WTC11 (cell line): ENCODE data around the gene CDK6.

Experiments
- ATF1 ChIP-seq: sonication (generic); formaldehyde crosslinking; IDR thresholded peaks from 2 replicates; pipeline ENCODE4 v1.8.1; 2023; ENCODE audit warnings: mild to moderate bottlenecking, moderate library complexity, missing genetic modification reagents
- FOXP1 ChIP-seq: sonication (generic); formaldehyde crosslinking; IDR thresholded peaks from 2 replicates; pipeline ENCODE4 v1.8.0; 2022; ENCODE audit warnings: missing genetic modification reagents, mild to moderate bottlenecking, moderate library complexity, borderline replicate concordance
- NR1H2 ChIP-seq: sonication (generic); formaldehyde crosslinking; IDR thresholded peaks from 2 replicates; pipeline ENCODE4 v1.9.0; 2021; ENCODE audit warnings: mild to moderate bottlenecking, moderate library complexity, missing genetic modification reagents
- RELA ChIP-seq: sonication (generic); formaldehyde crosslinking; IDR thresholded peaks from 2 replicates; pipeline ENCODE4 v1.8.1; 2022; ENCODE audit warnings: missing genetic modification reagents, mild to moderate bottlenecking, borderline replicate concordance
- TF ChIP-seq, protein P1 (sequence below): sonication (generic); formaldehyde crosslinking; IDR thresholded peaks from 2 replicates; pipeline ENCODE4 v1.8.0; 2023; ENCODE audit warnings: missing genetic modification reagents
- TF ChIP-seq, protein P2 (sequence below): fragments of 250-450 bp; sonication (Bioruptor Pico); IDR thresholded peaks from 2 replicates; pipeline ENCODE4 v2.1.2; 2022; ENCODE audit warnings: mild to moderate bottlenecking, moderate library complexity
- TF ChIP-seq, protein P3 (sequence below): fragments of 200-600 bp; IDR thresholded peaks from 2 replicates; pipeline ENCODE4 v1.8.0; 2022; ENCODE audit warnings: antibody characterized with exemption

DNA sequence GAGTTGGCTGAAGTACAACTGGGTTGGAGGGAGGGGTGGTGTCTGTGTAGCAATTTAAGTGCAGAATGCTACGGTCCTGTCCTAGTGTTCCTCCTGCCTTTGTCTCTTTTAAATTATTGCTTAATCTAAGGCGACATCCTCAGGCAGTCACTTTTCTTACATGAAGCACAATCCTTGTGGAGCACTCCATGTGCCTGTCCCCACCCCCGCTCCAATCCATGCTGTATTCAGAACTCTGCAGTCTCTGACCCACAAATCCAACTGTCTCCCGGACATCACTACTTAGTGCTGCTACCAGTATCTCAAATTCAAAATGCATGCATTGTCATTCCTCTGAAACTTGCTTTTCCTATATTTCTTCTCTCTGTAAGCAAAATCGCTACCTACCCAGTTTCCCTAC, 154.7 kb downstream of the CDK6 start:
- TF ChIP-seq, protein P1, sequence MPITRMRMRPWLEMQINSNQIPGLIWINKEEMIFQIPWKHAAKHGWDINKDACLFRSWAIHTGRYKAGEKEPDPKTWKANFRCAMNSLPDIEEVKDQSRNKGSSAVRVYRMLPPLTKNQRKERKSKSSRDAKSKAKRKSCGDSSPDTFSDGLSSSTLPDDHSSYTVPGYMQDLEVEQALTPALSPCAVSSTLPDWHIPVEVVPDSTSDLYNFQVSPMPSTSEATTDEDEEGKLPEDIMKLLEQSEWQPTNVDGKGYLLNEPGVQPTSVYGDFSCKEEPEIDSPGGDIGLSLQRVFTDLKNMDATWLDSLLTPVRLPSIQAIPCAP (CRISPR knock-in tag), result no peak
- TF ChIP-seq RELA (CRISPR knock-in tag) (no peak), FOXP1 (no peak), NR1H2 (no peak), ATF1 (no peak)
- TF ChIP-seq, protein P2, sequence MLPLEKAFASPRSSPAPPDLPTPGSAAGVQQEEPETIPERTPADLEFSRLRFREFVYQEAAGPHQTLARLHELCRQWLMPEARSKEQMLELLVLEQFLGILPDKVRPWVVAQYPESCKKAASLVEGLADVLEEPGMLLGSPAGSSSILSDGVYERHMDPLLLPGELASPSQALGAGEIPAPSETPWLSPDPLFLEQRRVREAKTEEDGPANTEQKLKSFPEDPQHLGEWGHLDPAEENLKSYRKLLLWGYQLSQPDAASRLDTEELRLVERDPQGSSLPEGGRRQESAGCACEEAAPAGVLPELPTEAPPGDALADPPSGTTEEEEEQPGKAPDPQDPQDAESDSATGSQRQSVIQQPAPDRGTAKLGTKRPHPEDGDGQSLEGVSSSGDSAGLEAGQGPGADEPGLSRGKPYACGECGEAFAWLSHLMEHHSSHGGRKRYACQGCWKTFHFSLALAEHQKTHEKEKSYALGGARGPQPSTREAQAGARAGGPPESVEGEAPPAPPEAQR (CRISPR knock-in tag), result no peak
- TF ChIP-seq, protein P3, sequence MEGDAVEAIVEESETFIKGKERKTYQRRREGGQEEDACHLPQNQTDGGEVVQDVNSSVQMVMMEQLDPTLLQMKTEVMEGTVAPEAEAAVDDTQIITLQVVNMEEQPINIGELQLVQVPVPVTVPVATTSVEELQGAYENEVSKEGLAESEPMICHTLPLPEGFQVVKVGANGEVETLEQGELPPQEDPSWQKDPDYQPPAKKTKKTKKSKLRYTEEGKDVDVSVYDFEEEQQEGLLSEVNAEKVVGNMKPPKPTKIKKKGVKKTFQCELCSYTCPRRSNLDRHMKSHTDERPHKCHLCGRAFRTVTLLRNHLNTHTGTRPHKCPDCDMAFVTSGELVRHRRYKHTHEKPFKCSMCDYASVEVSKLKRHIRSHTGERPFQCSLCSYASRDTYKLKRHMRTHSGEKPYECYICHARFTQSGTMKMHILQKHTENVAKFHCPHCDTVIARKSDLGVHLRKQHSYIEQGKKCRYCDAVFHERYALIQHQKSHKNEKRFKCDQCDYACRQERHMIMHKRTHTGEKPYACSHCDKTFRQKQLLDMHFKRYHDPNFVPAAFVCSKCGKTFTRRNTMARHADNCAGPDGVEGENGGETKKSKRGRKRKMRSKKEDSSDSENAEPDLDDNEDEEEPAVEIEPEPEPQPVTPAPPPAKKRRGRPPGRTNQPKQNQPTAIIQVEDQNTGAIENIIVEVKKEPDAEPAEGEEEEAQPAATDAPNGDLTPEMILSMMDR, result no peak
